A549 (cell line): Measurements from ENCODE around the gene ATP5IF1. TPM values are rescaled to one million over a fixed set of nuclear protein-coding genes. Genes with fewer than 3 reads are reported as not detected.

Source experiments
- ATAC-seq, 2 experiments: fragments of 200-7000 bp in 1 of 2; fragments of >200 bp in 1 of 2; cut with Nextera tagmentation in 1 of 2; cut with Tn5 transposase in 1 of 2; 3 replicates each; pipeline versions ENCODE4 v1.8.0 to v1.9.1; 2018 to 2020; ENCODE audit warnings: mild to moderate bottlenecking in 1 of 2, moderate library complexity in 1 of 2
- CTCF ChIA-PET: fragments of 300-600 bp; sonication (Branson Sonifier 250); formaldehyde crosslinking; extraction: SDS; loops from one replicate; lab custom pipeline; 2021; ENCODE audit warnings: antibody characterized with exemption, inconsistent platforms; lab: Yijun Ruan, JAX
- POLR2A ChIA-PET: fragments of 350-600 bp; formaldehyde crosslinking; extraction: SDS; loops from one replicate; lab custom pipeline; 2021; ENCODE audit warnings: antibody characterized with exemption, inconsistent platforms; lab: Yijun Ruan, JAX
- DNase-seq, 2 experiments: peaks; one replicate each; pipeline versions ENCODE4 v3.0.0 to v3.0.0-alpha.2; 2011 to 2016; ENCODE audit warnings: low read depth in 1 of 2, low spot score in 1 of 2
- FAIRE-seq: peaks from 2 replicates; lab custom pipeline; 2011; peaks lifted over from hg19 to GRCh38; lab: Jason Lieb, UNC
- H3K27ac ChIP-seq, 2 experiments: fragments of >200 bp; sonication (Bioruptor Twin); formaldehyde crosslinking; 3 replicates each; pipeline ENCODE4 v1.5.1; 2016 to 2017
- H3K4me1 ChIP-seq: fragments of >200 bp; sonication (Bioruptor Twin); formaldehyde crosslinking; 3 replicates; pipeline ENCODE4 v1.6.1; 2016
- H3K4me2 ChIP-seq: fragments of >200 bp; sonication (Bioruptor Twin); formaldehyde crosslinking; 3 replicates; pipeline ENCODE4 v1.6.1; 2016
- H3K4me3 ChIP-seq: fragments of >200 bp; sonication (Bioruptor Twin); formaldehyde crosslinking; 3 replicates; pipeline ENCODE4 v1.5.1; 2016
- H3K9me3 ChIP-seq: fragments of >200 bp; sonication (Bioruptor Twin); formaldehyde crosslinking; 3 replicates; pipeline ENCODE4 v1.6.1; 2016
- ATOH8 ChIP-seq: fragments of 250-450 bp; sonication (Bioruptor Pico); IDR thresholded peaks from 2 replicates; pipeline ENCODE4 v1.5.0; 2020; ENCODE audit warnings: low read depth, mild to moderate bottlenecking, moderate library complexity
- BHLHE40 ChIP-seq: IDR thresholded peaks from 2 replicates; pipeline ENCODE4 v1.6.1; 2012; ENCODE audit warnings: low read depth, low read length, inconsistent platforms
- HDAC2 ChIP-seq: fragments of 200-600 bp; sonication (generic); IDR thresholded peaks from 2 replicates; pipeline ENCODE4 v1.6.1; 2016
- HOXB13 ChIP-seq: fragments of 250-450 bp; sonication (Bioruptor Pico); IDR thresholded peaks from 2 replicates; pipeline ENCODE4 v1.5.0; 2020; ENCODE audit warnings: low read depth, mild to moderate bottlenecking, moderate library complexity
- JUN ChIP-seq, 2 experiments: fragments of >200 bp; sonication (Bioruptor Twin); formaldehyde crosslinking; IDR thresholded peaks; 2 replicates in 1 of 2; 3 replicates in 1 of 2; pipeline ENCODE4 v1.6.1; 2016 to 2017
- KDM1A ChIP-seq: fragments of 200-600 bp; sonication (generic); IDR thresholded peaks from 2 replicates; pipeline ENCODE4 v1.6.1; 2016; ENCODE audit warnings: low read depth, mild to moderate bottlenecking
- MAFK ChIP-seq: fragments of 450-650 bp; IDR thresholded peaks from 2 replicates; pipeline ENCODE4 v1.6.1; 2014; ENCODE audit not compliant: partially characterized antibody
- MYC ChIP-seq: IDR thresholded peaks from 2 replicates; pipeline ENCODE4 v1.6.1; 2012; ENCODE audit warnings: mild to moderate bottlenecking, inconsistent platforms, low read length, improper control_type of control experiment, borderline replicate concordance
- NPAS2 ChIP-seq: fragments of 250-450 bp; sonication (Bioruptor Pico); IDR thresholded peaks from 2 replicates; pipeline ENCODE4 v1.8.0; 2022; ENCODE audit warnings: mild to moderate bottlenecking, moderate library complexity, borderline replicate concordance
- PBX3 ChIP-seq: IDR thresholded peaks from 2 replicates; pipeline ENCODE4 v1.6.1; 2012
- POLR2AphosphoS2 ChIP-seq: conservative IDR thresholded peaks from 2 replicates; pipeline ENCODE4 v1.6.1; 2012; ENCODE audit warnings: low read length, improper control_type of control experiment, inconsistent platforms
- RAD21 ChIP-seq, 2 experiments: fragments of >200 bp in 1 of 2; sonication (Bioruptor Twin) in 1 of 2; formaldehyde crosslinking in 1 of 2; IDR thresholded peaks in 1 of 2; conservative IDR thresholded peaks in 1 of 2; 2 replicates in 1 of 2; 3 replicates in 1 of 2; pipeline ENCODE4 v1.6.1; 2012 to 2018; ENCODE audit warnings: inconsistent platforms in 1 of 2
- RARB ChIP-seq: fragments of 250-450 bp; sonication (Bioruptor Pico); IDR thresholded peaks from 2 replicates; pipeline ENCODE4 v1.8.0; 2021; ENCODE audit warnings: mild to moderate bottlenecking, moderate library complexity
- SMC3 ChIP-seq: fragments of >200 bp; sonication (Bioruptor Twin); formaldehyde crosslinking; IDR thresholded peaks from 3 replicates; pipeline ENCODE4 v1.6.1; 2018; ENCODE audit warnings: inconsistent platforms
- ZC3H11A ChIP-seq: fragments of 450-650 bp; IDR thresholded peaks from 2 replicates; pipeline ENCODE4 v1.6.1; 2014; ENCODE audit warnings: antibody characterized with exemption, mild to moderate bottlenecking
- ZNF302 ChIP-seq: fragments of 250-450 bp; sonication (Bioruptor Pico); IDR thresholded peaks from 2 replicates; pipeline ENCODE4 v1.9.0; 2021; ENCODE audit warnings: inconsistent platforms, mild to moderate bottlenecking, moderate library complexity
- ZSCAN20 ChIP-seq: fragments of 250-450 bp; sonication (Bioruptor Pico); IDR thresholded peaks from 2 replicates; pipeline ENCODE4 v1.8.0; 2022; ENCODE audit warnings: mild to moderate bottlenecking, moderate library complexity
- WGBS: methylation state at CpG from one replicate; pipeline ENCODE4 v1.1.6; 2017; ENCODE audit errors: missing lambda C conversion rate; 5-methylcytosine and 5-hydroxymethylcytosine counted together
- polyA plus RNA-seq, 4 experiments: library from polyadenylated mRNA; depleted of rRNA in 3 of 4; stranded (reverse); fragments of >200 nt; fragmentation: RNase III in 1 of 4; extraction: RNeasy Plus Mini Kit Qiagen cat#74134 plus additional on column Dnase treatment in 1 of 4; gene quantifications; 2 replicates in 3 of 4; 3 replicates in 1 of 4; pipeline ENCODE4 v1.2.3, GENCODE V29; 2011 to 2017
- TF ChIP-seq, protein P1 (sequence below): fragments of >200 bp; sonication (Bioruptor Twin); formaldehyde crosslinking; IDR thresholded peaks from 2 replicates; pipeline ENCODE4 v1.6.1; 2016

Gene ATP5IF1
- polyA plus RNA-seq, 2 of the 4 experiments (the other 2 are of a cell fraction) = 178 to 234 TPM

DNA sequence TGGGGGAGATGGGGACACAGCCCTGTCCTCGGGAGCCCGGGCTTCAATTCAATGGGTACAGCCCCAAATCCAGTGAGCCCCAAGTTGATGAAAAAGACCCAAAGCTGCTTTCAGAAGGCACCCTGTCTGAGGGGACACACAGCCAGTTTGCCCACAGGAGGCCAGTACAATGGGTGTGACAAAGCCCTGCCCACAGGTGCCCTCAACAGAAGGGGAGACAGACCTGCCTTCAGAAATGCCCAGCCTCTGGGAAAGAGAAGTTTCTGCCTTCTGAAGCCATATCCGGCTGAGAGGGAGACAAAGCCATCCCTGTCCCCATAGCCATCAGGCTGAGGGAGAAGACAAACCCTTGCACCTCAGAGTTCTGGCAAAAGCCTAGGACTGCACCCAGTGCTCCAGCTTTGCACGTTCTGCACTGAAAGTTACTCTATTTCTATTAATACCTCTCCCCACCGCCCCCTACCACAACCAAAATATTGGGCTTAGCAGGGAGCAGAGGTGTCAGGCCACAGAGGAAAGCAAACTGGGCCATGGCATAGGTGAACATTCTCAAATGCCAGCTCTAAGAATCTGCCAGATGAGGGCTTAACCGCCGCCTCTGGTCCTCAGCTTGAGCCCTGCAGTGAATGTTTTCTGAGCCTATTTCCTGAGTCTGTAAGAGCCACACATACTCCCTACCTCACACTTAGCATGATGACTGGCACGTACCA lies 41.4 kb upstream of the ATP5IF1 start:
- no peak for FAIRE-seq
- H3K27ac ChIP-seq = peak overlapping the region in 1 of 2 experiments; percentile 69; a peak in 3 of 6 replicates
- peak; percentile 21 to 30; a peak in 2 of 6 replicates for ATAC-seq
- CTCF ChIA-PET = interaction anchor here (1.0 to 5.1 kb wide), 3 partner anchors 14 to 337 kb away, joined by 3 to 19 read pairs (median 17); no protein-coding TSS in a partner anchor
- no peak overlapping the region for H3K4me2 ChIP-seq
- TF ChIP-seq ZC3H11A = no peak
- TF ChIP-seq SMC3 = no peak
- no peak for TF ChIP-seq BHLHE40
- no peak for TF ChIP-seq RARB
- TF ChIP-seq ZSCAN20 (CRISPR knock-in tag) = no peak
- TF ChIP-seq ATOH8 (CRISPR knock-in tag) = no peak
- no peak for TF ChIP-seq POLR2AphosphoS2
- no peak for TF ChIP-seq ZNF302 (CRISPR knock-in tag)
- TF ChIP-seq, protein P1, sequence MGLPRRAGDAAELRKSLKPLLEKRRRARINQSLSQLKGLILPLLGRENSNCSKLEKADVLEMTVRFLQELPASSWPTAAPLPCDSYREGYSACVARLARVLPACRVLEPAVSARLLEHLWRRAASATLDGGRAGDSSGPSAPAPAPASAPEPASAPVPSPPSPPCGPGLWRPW = no peak
- TF ChIP-seq KDM1A = no peak
- no peak for TF ChIP-seq MAFK
- TF ChIP-seq, all 56 proteins: peak for 0
- peaks cover 20% of the 10 kb centered on the region for H3K4me1 ChIP-seq
- POLR2A ChIA-PET = no interaction called here
- no peak for DNase-seq
- H3K9me3 ChIP-seq = no peaks in the 10 kb centered on the region
- no peak overlapping the region for H3K4me3 ChIP-seq
- 34% methylated on average over 4 of the region's 8 CpGs for WGBS

- DNase-seq (no peak), ATAC-seq (no peak), FAIRE-seq (no peak)
- WGBS = 76% methylated on average over 1 of the region's 1 CpG
- Histone ChIP-seq H3K4me3 (no peak overlapping the region), H3K9me3 (no peaks in the 10 kb centered on the region), H3K27ac (no peak overlapping the region), H3K4me2 (no peak overlapping the region), H3K4me1 (peaks cover 11% of the 10 kb centered on the region)
- no peak for TF ChIP-seq JUN (IDR thresholded peaks at IDR 0.05)
- no peak for TF ChIP-seq ZSCAN20 (CRISPR knock-in tag)
- no peak for TF ChIP-seq HDAC2
- no peak for TF ChIP-seq HOXB13 (CRISPR knock-in tag)
- TF ChIP-seq PBX3 = no peak
- no peak for TF ChIP-seq RAD21 (conservative IDR thresholded peaks at IDR 0.05 in 1 of 2, IDR thresholded peaks at IDR 0.05 in 1 of 2)
- TF ChIP-seq MAFK = no peak
- TF ChIP-seq MYC = no peak
- ChIA-PET POLR2A (no interaction called here), CTCF (interaction anchor here (0.9 to 5.1 kb wide), 4 partner anchors 8 to 104 kb away, joined by 3 to 19 read pairs (median 6); no protein-coding TSS in a partner anchor)
Observed at GRCh38 chr1:28195780-28196179, 40.1 kb upstream of the ATP5IF1 start.

- Histone ChIP-seq H3K27ac (no peak overlapping the region), H3K9me3 (no peaks in the 10 kb centered on the region), H3K4me2 (no peak overlapping the region), H3K4me1 (peaks cover 8% of the 10 kb centered on the region; the same call in 2 of the 3 replicates), H3K4me3 (no peak overlapping the region)
- no peak for ATAC-seq
- no peak for FAIRE-seq
- CTCF ChIA-PET = interaction anchor here (0.6 to 5.1 kb wide), 5 partner anchors 9 to 104 kb away, joined by 3 to 19 read pairs (median 3); no protein-coding TSS in a partner anchor
- DNase-seq = no peak
- POLR2A ChIA-PET = no interaction called here
- 78% methylated on average over 2 of the region's 3 CpGs for WGBS
- TF ChIP-seq NPAS2 (CRISPR knock-in tag) (no peak), MYC (no peak)
Observed at GRCh38 chr1:28196330-28196729, 39.6 kb upstream of the ATP5IF1 start.
